Activated CD4-positive, alpha-beta T cell treated with anti-CD3 and anti-CD28 coated beads for 24 hours (primary cell): Measurements from ENCODE around the gene CCR3.

ENCODE experiments used
- DNase-seq, 2 donors: peaks; one replicate each; pipeline ENCODE4 v3.0.0-alpha.2; 2020; ENCODE audit warnings: low read depth in 2 of 2

The CCR3 gene

GRCh38 chr3:46272028-46272451 is 29.8 kb downstream of the CCR3 start:
- no peak for DNase-seq

GRCh38 chr3:46276497-46277099 is 34.3 kb downstream of the CCR3 start:
- DNase-seq = peak; percentile 72 to 73

- DNase-seq = no peak
These were observed 35.2 kb downstream of the CCR3 start for GRCh38 chr3:46277476-46277875.

GRCh38 chr3:46278816-46279672 is 36.8 kb downstream of the CCR3 start:
- DNase-seq = no peak

- DNase-seq = peak in 1 of 2 donors; percentile 59
These were observed 38.0 kb downstream of the CCR3 start for GRCh38 chr3:46280105-46280797.

GRCh38 chr3:46281551-46281950 is 39.3 kb downstream of the CCR3 start:
- DNase-seq = no peak

GRCh38 chr3:46282041-46282440 is 39.8 kb downstream of the CCR3 start:
- DNase-seq = no peak

GRCh38 chr3:46282696-46283095 is 40.4 kb downstream of the CCR3 start:
- DNase-seq = no peak

GRCh38 chr3:46283881-46284450 is 41.7 kb downstream of the CCR3 start:
- DNase-seq = no peak

- DNase-seq = no peak
These were observed 42.9 kb downstream of the CCR3 start for GRCh38 chr3:46284981-46285683.

GRCh38 chr3:46285931-46286619 is 43.8 kb downstream of the CCR3 start:
- no peak for DNase-seq

GRCh38 chr3:46286947-46287565 is 44.8 kb downstream of the CCR3 start:
- no peak for DNase-seq

GRCh38 chr3:46289551-46289950 is 47.3 kb downstream of the CCR3 start:
- no peak for DNase-seq

- DNase-seq = no peak
These were observed 47.7 kb downstream of the CCR3 start for GRCh38 chr3:46289966-46290365.

GRCh38 chr3:46291046-46291445 is 48.8 kb downstream of the CCR3 start:
- DNase-seq = no peak

- no peak for DNase-seq
These were observed 50.9 kb downstream of the CCR3 start for GRCh38 chr3:46293035-46293724.

GRCh38 chr3:46293991-46294833 is 52.0 kb downstream of the CCR3 start:
- DNase-seq = peak; percentile 64 to 66

GRCh38 chr3:46296826-46297225 is 54.6 kb downstream of the CCR3 start:
- DNase-seq = no peak
